ENCODE data around the gene NSD1.

The NSD1 gene

DNA sequence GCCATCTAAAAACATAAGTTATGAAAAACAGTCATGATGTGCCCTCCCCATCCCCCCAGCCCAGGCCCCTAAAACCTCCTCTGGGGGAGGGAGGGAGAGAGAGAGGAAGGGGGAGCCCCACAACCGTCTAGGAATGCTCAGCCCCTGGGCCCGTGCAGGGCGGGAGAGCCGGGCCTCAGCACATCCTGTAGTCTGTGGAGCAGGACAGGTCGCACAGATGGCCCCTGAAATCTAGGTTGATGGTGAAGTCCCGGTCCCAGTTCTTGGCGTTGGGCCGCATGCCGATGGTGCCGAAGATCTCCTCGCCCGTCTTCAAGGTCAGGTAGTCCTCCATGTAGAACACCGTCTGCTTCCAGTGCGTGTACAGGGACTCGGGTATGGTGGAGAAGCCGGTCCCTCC lies 131.8 kb downstream of the NSD1 start:
- no peak for TF ChIP-seq CTCF (IDR thresholded peaks at IDR 0.05; ENCODE audit: low read depth, low read length)
- no peak overlapping the region for H3K4me3 ChIP-seq (replicated peaks in 1 of 2; ENCODE audit: low read depth in 2 of 2, low read length in 2 of 2)
- DNase-seq (ENCODE audit: low read depth in 2 of 2) = no peak

GRCh38 chr5:177269232-177269895 lies 135.8 kb downstream of the NSD1 start:
- no peak overlapping the region for H3K4me3 ChIP-seq (replicated peaks in 1 of 2; ENCODE audit: low read depth in 2 of 2, low read length in 2 of 2)
- no peak for DNase-seq (ENCODE audit: low read depth in 2 of 2)
- TF ChIP-seq CTCF (IDR thresholded peaks at IDR 0.05; ENCODE audit: low read depth, low read length) = no peak

GRCh38 chr5:177269976-177270375 lies 136.4 kb downstream of the NSD1 start:
- no peak overlapping the region for H3K4me3 ChIP-seq (replicated peaks in 1 of 2; ENCODE audit: low read depth in 2 of 2, low read length in 2 of 2)
- DNase-seq (ENCODE audit: low read depth in 2 of 2) = no peak
- TF ChIP-seq CTCF (IDR thresholded peaks at IDR 0.05; ENCODE audit: low read depth, low read length) = no peak

DNA sequence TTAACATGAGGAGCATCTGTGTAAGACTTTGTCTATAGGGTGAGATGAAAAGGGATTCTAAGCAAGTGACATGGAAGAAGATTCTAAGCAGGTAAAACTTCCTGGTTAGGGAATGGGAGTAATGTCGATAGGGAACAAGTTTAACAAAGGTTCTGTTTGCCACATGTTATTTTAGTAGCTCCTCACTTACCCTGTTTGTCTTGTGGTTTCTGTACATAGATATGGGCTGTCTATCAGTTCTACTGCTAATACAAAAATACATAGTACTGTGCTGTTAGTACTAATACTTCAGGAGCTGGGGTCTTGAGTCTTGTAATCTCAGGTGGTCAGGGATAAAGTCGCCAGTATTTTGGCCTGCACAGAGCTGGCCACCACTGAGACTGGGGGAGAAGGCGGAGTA lies 137.1 kb downstream of the NSD1 start:
- no peak for TF ChIP-seq CTCF (IDR thresholded peaks at IDR 0.05; ENCODE audit: low read depth, low read length)
- DNase-seq (ENCODE audit: low read depth in 2 of 2) = no peak
- H3K4me3 ChIP-seq (replicated peaks in 1 of 2; ENCODE audit: low read depth in 2 of 2, low read length in 2 of 2) = no peak overlapping the region

- DNase-seq (ENCODE audit: low read depth in 2 of 2) = peak in 1 of 2 donors; percentile 33
- TF ChIP-seq CTCF (IDR thresholded peaks at IDR 0.05; ENCODE audit: low read depth, low read length) = no peak
- H3K4me3 ChIP-seq (replicated peaks in 1 of 2; ENCODE audit: low read depth in 2 of 2, low read length in 2 of 2) = no peak overlapping the region
Observed at GRCh38 chr5:177271113-177271512, 137.5 kb downstream of the NSD1 start.

DNA sequence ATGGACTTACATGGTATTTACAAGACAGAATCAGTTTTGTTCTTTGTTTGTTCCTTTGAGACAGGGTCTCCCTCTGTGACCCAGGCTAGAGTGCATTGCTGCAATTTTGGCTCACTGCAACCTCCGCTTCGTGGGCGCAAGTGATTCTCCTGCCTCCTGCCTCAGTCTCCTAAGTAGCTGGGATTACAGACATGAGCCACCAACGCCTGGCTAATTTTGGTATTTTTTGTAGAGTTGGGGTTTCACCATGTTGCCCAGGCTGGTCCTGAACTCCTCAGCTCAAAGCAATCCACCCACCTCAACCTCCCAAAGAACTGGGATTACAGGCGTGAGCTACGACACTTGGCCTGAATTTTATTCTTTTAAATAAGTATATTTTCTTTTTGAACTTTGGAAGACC lies 142.3 kb downstream of the NSD1 start:
- DNase-seq (ENCODE audit: low read depth in 2 of 2) = no peak
- H3K4me3 ChIP-seq (replicated peaks in 1 of 2; ENCODE audit: low read depth in 2 of 2, low read length in 2 of 2) = no peak overlapping the region
- TF ChIP-seq CTCF (IDR thresholded peaks at IDR 0.05; ENCODE audit: low read depth, low read length) = no peak

- no peak overlapping the region for H3K4me3 ChIP-seq (replicated peaks in 1 of 2; ENCODE audit: low read depth in 2 of 2, low read length in 2 of 2)
- no peak for DNase-seq (ENCODE audit: low read depth in 2 of 2)
- TF ChIP-seq CTCF (IDR thresholded peaks at IDR 0.05; ENCODE audit: low read depth, low read length) = no peak
Observed at GRCh38 chr5:177276886-177277285, 143.3 kb downstream of the NSD1 start.
